Testis (tissue), 2 donors: ENCODE results near the gene MAML3.

Experiments used
- CTCF ChIP-seq, 3 experiments: fragments of 450-650 bp in 2 of 3; fragments of 200-600 bp in 1 of 3; sonication (generic) in 1 of 3; IDR thresholded peaks; one replicate each; pipeline ENCODE4 v1.5.1; 2016 to 2019; ENCODE audit warnings: antibody characterized with exemption in 3 of 3, mild to moderate bottlenecking in 2 of 3, moderate library complexity in 1 of 3
- POLR2A ChIP-seq: fragments of 450-650 bp; IDR thresholded peaks from one replicate; pipeline ENCODE4 v1.6.1; 2017; ENCODE audit warnings: antibody characterized with exemption, mild to moderate bottlenecking, moderate library complexity

GRCh38 chr4:139917896-139918295 lies 236.1 kb downstream of the MAML3 start:
- no peak for TF ChIP-seq POLR2A
- no peak for TF ChIP-seq CTCF (IDR thresholded peaks at IDR 0.05)
